ENCODE data around the gene CTXN1. TPM values are rescaled to one million over a fixed set of nuclear protein-coding genes. Genes with fewer than 3 reads are reported as not detected.

Gene CTXN1
- total RNA-seq, 1 experiment from 2014 or later: 5.2 TPM

GRCh38 chr19:7879111-7879807 is 46.7 kb downstream of the CTXN1 start:
- Mint-ChIP-seq H3K4me3 (ENCODE audit: unreplicated experiment) (no peak overlapping the region), H3K4me1 (ENCODE audit: insufficient read depth, unreplicated experiment) (peaks cover 9% of the 10 kb centered on the region), H3K27me3 (ENCODE audit: insufficient read depth, unreplicated experiment) (no peaks in the 10 kb centered on the region), H3K9me3 (ENCODE audit: unreplicated experiment) (no peaks in the 10 kb centered on the region), H3K36me3 (ENCODE audit: insufficient read depth, unreplicated experiment) (no peaks in the 10 kb centered on the region), H3K27ac (ENCODE audit: low read depth, unreplicated experiment) (no peak overlapping the region)
- ChIA-PET CTCF (interaction anchor here (0.6 kb wide), 2 partner anchors 91 to 215 kb away, joined by 3 read pairs; no protein-coding TSS in a partner anchor), POLR2A (interaction anchor here (0.6 to 1.2 kb wide), 3 partner anchors 17 to 24 kb away, joined by 3 to 5 read pairs (median 3); partner anchors contain the start of gene MAP2K7)
- no peak for DNase-seq (ENCODE audit: unreplicated experiment)
- no TSS peak for BruUV-seq (replicated peaks)
- intact Hi-C loops (cut with micrococcal nuclease): no loop called here
- TF ChIP-seq, protein P1, sequence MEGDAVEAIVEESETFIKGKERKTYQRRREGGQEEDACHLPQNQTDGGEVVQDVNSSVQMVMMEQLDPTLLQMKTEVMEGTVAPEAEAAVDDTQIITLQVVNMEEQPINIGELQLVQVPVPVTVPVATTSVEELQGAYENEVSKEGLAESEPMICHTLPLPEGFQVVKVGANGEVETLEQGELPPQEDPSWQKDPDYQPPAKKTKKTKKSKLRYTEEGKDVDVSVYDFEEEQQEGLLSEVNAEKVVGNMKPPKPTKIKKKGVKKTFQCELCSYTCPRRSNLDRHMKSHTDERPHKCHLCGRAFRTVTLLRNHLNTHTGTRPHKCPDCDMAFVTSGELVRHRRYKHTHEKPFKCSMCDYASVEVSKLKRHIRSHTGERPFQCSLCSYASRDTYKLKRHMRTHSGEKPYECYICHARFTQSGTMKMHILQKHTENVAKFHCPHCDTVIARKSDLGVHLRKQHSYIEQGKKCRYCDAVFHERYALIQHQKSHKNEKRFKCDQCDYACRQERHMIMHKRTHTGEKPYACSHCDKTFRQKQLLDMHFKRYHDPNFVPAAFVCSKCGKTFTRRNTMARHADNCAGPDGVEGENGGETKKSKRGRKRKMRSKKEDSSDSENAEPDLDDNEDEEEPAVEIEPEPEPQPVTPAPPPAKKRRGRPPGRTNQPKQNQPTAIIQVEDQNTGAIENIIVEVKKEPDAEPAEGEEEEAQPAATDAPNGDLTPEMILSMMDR (IDR thresholded peaks at IDR 0.05; ENCODE audit: unreplicated experiment): no peak

GRCh38 chr19:7877249-7877836 is 48.6 kb downstream of the CTXN1 start:
- H3K4me3 Mint-ChIP-seq (ENCODE audit: unreplicated experiment): no peak overlapping the region
- intact Hi-C loops (cut with micrococcal nuclease): no loop called here
- CTCF ChIA-PET: interaction anchor here (0.6 to 1.3 kb wide), 2 partner anchors 9 to 220 kb away, joined by 3 to 5 read pairs; no protein-coding TSS in a partner anchor

GRCh38 chr19:7874897-7875273 is 51.0 kb downstream of the CTXN1 start:
- CTCF ChIA-PET: no interaction called here

More at GRCh38 chr19:7877249-7877836, 48.6 kb downstream of the CTXN1 start:
- no peak overlapping the region for H3K27ac Mint-ChIP-seq (ENCODE audit: low read depth, unreplicated experiment)
- TF ChIP-seq, protein P1 (IDR thresholded peaks at IDR 0.05; ENCODE audit: unreplicated experiment): no peak
- no peaks in the 10 kb centered on the region for H3K36me3 Mint-ChIP-seq (ENCODE audit: insufficient read depth, unreplicated experiment)
- no peak for DNase-seq (ENCODE audit: unreplicated experiment)
- peaks cover 4% of the 10 kb centered on the region for H3K4me1 Mint-ChIP-seq (ENCODE audit: insufficient read depth, unreplicated experiment)
- H3K27me3 Mint-ChIP-seq (ENCODE audit: insufficient read depth, unreplicated experiment): no peaks in the 10 kb centered on the region
- no peaks in the 10 kb centered on the region for H3K9me3 Mint-ChIP-seq (ENCODE audit: unreplicated experiment)
- POLR2A ChIA-PET: interaction anchor here (0.5 to 2.1 kb wide), 4 partner anchors 9 to 497 kb away, joined by 3 to 9 read pairs (median 4); partner anchors contain the start of genes LRRC8E and MAP2K7
- no TSS peak for BruUV-seq (replicated peaks)

More at GRCh38 chr19:7874897-7875273, 51.0 kb downstream of the CTXN1 start:
- H3K27ac Mint-ChIP-seq (ENCODE audit: low read depth, unreplicated experiment): no peak overlapping the region
- POLR2A ChIA-PET: interaction anchor here (0.6 to 1.7 kb wide), 2 partner anchors 27 to 29 kb away, joined by 3 to 4 read pairs; partner anchors contain the start of gene MAP2K7
- no peaks in the 10 kb centered on the region for H3K9me3 Mint-ChIP-seq (ENCODE audit: unreplicated experiment)
- TF ChIP-seq, protein P1 (IDR thresholded peaks at IDR 0.05; ENCODE audit: unreplicated experiment): no peak
- BruUV-seq (replicated peaks): no TSS peak
- H3K4me3 Mint-ChIP-seq (ENCODE audit: unreplicated experiment): no peak overlapping the region
- H3K4me1 Mint-ChIP-seq (ENCODE audit: insufficient read depth, unreplicated experiment): peaks cover 23% of the 10 kb centered on the region
- H3K36me3 Mint-ChIP-seq (ENCODE audit: insufficient read depth, unreplicated experiment): peaks cover 4% of the 10 kb centered on the region
- no peaks in the 10 kb centered on the region for H3K27me3 Mint-ChIP-seq (ENCODE audit: insufficient read depth, unreplicated experiment)
- intact Hi-C loops (cut with micrococcal nuclease): no loop called here
- no peak for DNase-seq (ENCODE audit: unreplicated experiment)

Other genes starting within 250 kb of the CTXN1 start
- 0.44 TPM in 1 of 2 replicates, not detected in the other for gene MCEMP1, start 249.0 kb downstream of the CTXN1 start, total RNA-seq (2022)
- 123 and 155 TPM in 2 replicates for gene TRAPPC5, start 245.3 kb downstream of the CTXN1 start, total RNA-seq (2022)
- gene FCER2, start 224.0 kb downstream of the CTXN1 start, total RNA-seq (2022): not detected in 2 replicates
- gene CLEC4G, start 194.0 kb downstream of the CTXN1 start, total RNA-seq (2022): not detected in 2 replicates
- gene CD209, start 178.6 kb downstream of the CTXN1 start, total RNA-seq (2022): not detected in 2 replicates
- gene CLEC4M, start 162.9 kb downstream of the CTXN1 start, total RNA-seq (2022): not detected in 2 replicates
- gene EVI5L, start 95.9 kb downstream of the CTXN1 start, total RNA-seq (2022): 23.6 and 25.7 TPM in 2 replicates
- 0.10 and 0.26 TPM in 2 replicates for gene PRR36, start 51.7 kb downstream of the CTXN1 start, total RNA-seq (2022)
- gene LRRC8E, start 37.6 kb downstream of the CTXN1 start, total RNA-seq (2022): 10.3 and 11.8 TPM in 2 replicates
- gene MAP2K7, start 22.3 kb downstream of the CTXN1 start, total RNA-seq (2022): 30.5 and 36.3 TPM in 2 replicates
- 3.3 and 4.5 TPM in 2 replicates for gene TGFBR3L, start 11.3 kb downstream of the CTXN1 start, total RNA-seq (2022)
- gene SNAPC2, start 5.8 kb downstream of the CTXN1 start, total RNA-seq (2022): 24.1 and 27.1 TPM in 2 replicates
- 91.3 and 142 TPM in 2 replicates for gene TIMM44, start 17.5 kb upstream of the CTXN1 start, total RNA-seq (2022)
- 53.7 and 58.1 TPM in 2 replicates for gene ELAVL1, start 79.5 kb upstream of the CTXN1 start, total RNA-seq (2022)
- not detected in 2 replicates for gene CCL25, start 126.6 kb upstream of the CTXN1 start, total RNA-seq (2022)
- gene FBN3, start 223.5 kb upstream of the CTXN1 start, total RNA-seq (2022): not detected in 2 replicates

All from MCF 10A (cell line).